GM18499 (cell line): Measurements from ENCODE around the gene AHSA1.

Experiments used
- ATAC-seq: cut with Tn5 transposase; IDR thresholded peaks from one replicate; pipeline ENCODE4 v1.9.1; 2021; ENCODE audit warnings: moderate number of reproducible peaks; ENCODE audit not compliant: insufficient read depth, unreplicated experiment

The AHSA1 gene

GRCh38 chr14:77507762-77508161 lies 49.9 kb downstream of the AHSA1 start:
- ATAC-seq, result no peak

GRCh38 chr14:77508249-77508648 lies 50.4 kb downstream of the AHSA1 start:
- no peak for ATAC-seq

GRCh38 chr14:77508876-77509275 lies 51.0 kb downstream of the AHSA1 start:
- ATAC-seq, result no peak

GRCh38 chr14:77509366-77509765 lies 51.5 kb downstream of the AHSA1 start:
- ATAC-seq, result no peak

DNA sequence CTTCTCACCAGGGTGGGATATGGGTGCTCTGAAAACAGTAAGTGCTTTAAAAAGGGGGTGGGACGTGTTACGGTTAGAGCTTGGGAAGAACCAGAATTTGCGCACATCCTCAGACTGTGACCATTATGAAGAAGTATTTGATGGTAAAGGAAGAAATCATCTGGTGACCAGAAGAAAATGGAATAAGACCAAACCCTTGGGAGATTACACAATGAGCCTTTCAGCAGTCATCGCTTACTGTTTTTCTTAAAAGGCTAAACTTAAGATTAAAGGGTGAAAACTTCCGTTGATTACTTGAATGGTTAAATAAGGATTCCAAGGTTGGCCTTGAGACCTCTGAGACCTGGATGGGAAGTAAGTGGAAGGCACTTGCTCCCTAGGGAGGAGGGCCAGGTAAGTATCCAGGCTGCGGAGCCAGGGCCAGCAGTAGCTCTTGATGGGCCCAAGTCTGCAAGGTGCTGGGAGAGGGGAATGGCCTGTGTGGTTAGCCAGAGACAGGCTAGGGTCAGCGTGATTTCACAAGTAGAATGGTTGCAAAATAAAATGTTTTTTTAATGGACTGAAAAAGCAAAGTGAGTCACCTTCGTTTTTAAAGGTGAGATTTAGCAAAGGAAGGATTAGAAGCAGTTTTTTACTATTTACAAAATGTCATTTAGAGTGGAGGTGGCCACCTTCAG lies 53.7 kb downstream of the AHSA1 start:
- no peak for ATAC-seq

DNA sequence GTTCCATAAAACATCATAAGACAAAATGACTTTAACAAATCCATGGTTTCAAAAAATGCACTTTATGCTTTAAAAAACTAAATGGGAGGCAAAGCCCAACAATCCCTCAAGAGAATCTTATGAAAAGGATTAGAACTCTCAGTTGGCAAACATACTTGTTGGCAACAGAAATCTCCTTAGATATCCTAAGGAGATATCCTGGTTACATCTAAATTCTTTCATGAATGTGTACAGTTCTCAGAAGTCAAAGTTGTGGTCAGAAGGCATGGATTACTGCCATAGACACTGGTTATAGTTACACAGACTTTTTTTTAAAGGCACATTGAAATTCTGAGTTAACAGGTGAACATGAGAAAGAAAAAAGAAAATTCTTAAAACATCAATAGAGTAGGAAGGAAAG lies 58.2 kb downstream of the AHSA1 start:
- no peak for ATAC-seq
